Panc1 (cell line): ENCODE measurements around the gene GRID1.

Experiments used
- POLR2AphosphoS5 ChIP-seq: IDR thresholded peaks from 2 replicates; pipeline ENCODE4 v1.6.1; 2012; ENCODE audit warnings: mild to moderate bottlenecking, low read depth, low read length, moderate library complexity
- SIN3A ChIP-seq: IDR thresholded peaks from 2 replicates; pipeline ENCODE4 v1.6.1; 2012; ENCODE audit warnings: low read depth, mild to moderate bottlenecking, low read length, moderate library complexity, borderline replicate concordance; ENCODE audit not compliant: insufficient read depth
- TCF7L2 ChIP-seq: IDR thresholded peaks from 2 replicates; pipeline ENCODE4 v1.6.1; 2011; ENCODE audit warnings: mild to moderate bottlenecking, low read depth, low read length, inconsistent platforms
- TF ChIP-seq, protein P1 (sequence below): fragments of 450-650 bp; IDR thresholded peaks from 2 replicates; pipeline ENCODE4 v1.5.1; 2017; ENCODE audit warnings: mild to moderate bottlenecking
- TF ChIP-seq, protein P2 (sequence below), 2 experiments: IDR thresholded peaks; 2 replicates each; pipeline ENCODE4 v1.6.1; 2011 to 2012; ENCODE audit warnings: low read depth in 2 of 2, control low read depth in 1 of 2, low read length in 1 of 2, mild to moderate bottlenecking in 1 of 2, moderate library complexity in 1 of 2; ENCODE audit not compliant: insufficient read depth in 1 of 2

DNA sequence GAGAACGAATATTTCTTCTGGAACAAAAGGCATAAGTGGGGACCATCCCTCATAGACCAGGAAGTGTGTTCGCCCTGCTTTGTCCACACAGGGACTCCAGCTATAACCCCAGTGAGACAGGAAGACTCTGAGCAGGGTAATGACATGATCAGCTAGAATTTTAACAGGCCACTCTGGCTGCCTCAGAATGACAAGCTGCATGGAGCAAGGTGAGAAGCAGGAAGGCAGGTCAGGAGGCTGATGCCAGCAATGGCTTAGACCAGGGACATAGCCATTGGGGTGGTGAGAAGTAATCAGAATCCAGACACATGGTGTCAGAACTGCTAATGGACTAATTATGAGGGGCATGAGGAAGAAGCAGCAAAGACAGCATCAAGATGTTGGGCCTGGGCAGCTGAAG, 264.6 kb downstream of the GRID1 start:
- TF ChIP-seq, protein P1, sequence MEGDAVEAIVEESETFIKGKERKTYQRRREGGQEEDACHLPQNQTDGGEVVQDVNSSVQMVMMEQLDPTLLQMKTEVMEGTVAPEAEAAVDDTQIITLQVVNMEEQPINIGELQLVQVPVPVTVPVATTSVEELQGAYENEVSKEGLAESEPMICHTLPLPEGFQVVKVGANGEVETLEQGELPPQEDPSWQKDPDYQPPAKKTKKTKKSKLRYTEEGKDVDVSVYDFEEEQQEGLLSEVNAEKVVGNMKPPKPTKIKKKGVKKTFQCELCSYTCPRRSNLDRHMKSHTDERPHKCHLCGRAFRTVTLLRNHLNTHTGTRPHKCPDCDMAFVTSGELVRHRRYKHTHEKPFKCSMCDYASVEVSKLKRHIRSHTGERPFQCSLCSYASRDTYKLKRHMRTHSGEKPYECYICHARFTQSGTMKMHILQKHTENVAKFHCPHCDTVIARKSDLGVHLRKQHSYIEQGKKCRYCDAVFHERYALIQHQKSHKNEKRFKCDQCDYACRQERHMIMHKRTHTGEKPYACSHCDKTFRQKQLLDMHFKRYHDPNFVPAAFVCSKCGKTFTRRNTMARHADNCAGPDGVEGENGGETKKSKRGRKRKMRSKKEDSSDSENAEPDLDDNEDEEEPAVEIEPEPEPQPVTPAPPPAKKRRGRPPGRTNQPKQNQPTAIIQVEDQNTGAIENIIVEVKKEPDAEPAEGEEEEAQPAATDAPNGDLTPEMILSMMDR, result no peak
- TF ChIP-seq, protein P2, sequence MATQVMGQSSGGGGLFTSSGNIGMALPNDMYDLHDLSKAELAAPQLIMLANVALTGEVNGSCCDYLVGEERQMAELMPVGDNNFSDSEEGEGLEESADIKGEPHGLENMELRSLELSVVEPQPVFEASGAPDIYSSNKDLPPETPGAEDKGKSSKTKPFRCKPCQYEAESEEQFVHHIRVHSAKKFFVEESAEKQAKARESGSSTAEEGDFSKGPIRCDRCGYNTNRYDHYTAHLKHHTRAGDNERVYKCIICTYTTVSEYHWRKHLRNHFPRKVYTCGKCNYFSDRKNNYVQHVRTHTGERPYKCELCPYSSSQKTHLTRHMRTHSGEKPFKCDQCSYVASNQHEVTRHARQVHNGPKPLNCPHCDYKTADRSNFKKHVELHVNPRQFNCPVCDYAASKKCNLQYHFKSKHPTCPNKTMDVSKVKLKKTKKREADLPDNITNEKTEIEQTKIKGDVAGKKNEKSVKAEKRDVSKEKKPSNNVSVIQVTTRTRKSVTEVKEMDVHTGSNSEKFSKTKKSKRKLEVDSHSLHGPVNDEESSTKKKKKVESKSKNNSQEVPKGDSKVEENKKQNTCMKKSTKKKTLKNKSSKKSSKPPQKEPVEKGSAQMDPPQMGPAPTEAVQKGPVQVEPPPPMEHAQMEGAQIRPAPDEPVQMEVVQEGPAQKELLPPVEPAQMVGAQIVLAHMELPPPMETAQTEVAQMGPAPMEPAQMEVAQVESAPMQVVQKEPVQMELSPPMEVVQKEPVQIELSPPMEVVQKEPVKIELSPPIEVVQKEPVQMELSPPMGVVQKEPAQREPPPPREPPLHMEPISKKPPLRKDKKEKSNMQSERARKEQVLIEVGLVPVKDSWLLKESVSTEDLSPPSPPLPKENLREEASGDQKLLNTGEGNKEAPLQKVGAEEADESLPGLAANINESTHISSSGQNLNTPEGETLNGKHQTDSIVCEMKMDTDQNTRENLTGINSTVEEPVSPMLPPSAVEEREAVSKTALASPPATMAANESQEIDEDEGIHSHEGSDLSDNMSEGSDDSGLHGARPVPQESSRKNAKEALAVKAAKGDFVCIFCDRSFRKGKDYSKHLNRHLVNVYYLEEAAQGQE (IDR thresholded peaks at IDR 0.05; ENCODE audit: insufficient read depth in 1 of 2, low read depth in 2 of 2, low read length in 1 of 2), result no peak
- TF ChIP-seq SIN3A, result no peak
- no peak for TF ChIP-seq POLR2AphosphoS5
- TF ChIP-seq TCF7L2, result no peak
